Measurements from ENCODE around the gene MAP7.

Gene MAP7

DNA sequence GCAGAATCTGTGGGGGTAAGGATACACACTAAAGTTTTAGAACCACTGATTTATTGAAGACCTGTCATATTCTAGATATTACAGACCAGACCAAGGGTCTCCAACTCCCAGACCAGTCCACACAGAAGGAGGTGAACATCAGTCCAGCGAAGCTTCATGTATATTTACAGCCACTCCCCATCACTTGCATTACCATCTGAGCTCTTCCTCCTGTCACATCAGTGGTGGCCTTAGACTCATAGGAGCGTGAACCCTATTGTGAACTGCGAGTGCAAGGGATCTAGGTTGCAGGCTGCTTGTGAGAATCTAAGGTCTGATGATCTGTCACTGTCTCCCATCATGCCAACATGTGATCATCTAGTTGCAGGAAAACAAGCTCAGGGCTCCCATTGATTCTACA, 255.6 kb downstream of the MAP7 start:
- DNase-seq (ENCODE audit: low read depth) = no peak
